HUES48 (cell line): Measurements from ENCODE around the gene ITPRIPL2.

Experiments
- H3K27ac ChIP-seq: one replicate; pipeline ENCODE4 v1.7.0; 2013; ENCODE audit warnings: low read depth, low read length, inconsistent platforms
- H3K27me3 ChIP-seq: 2 replicates; pipeline ENCODE4 v1.6.1; 2013; ENCODE audit warnings: mild to moderate bottlenecking, low read length; ENCODE audit not compliant: control insufficient read depth, insufficient read depth
- H3K36me3 ChIP-seq: 2 replicates; pipeline ENCODE4 v1.6.1; 2013; ENCODE audit warnings: low read length; ENCODE audit not compliant: control insufficient read depth, insufficient read depth
- H3K4me1 ChIP-seq: 2 replicates; pipeline ENCODE4 v1.6.1; 2013; ENCODE audit warnings: mild to moderate bottlenecking, low read length; ENCODE audit not compliant: control insufficient read depth, insufficient read depth
- H3K4me3 ChIP-seq: 2 replicates; pipeline ENCODE4 v1.5.1; 2013; ENCODE audit warnings: mild to moderate bottlenecking, low read depth, low read length
- H3K9ac ChIP-seq: 2 replicates; pipeline ENCODE4 v1.6.1; 2013; ENCODE audit warnings: mild to moderate bottlenecking, low read depth, low read length, moderate library complexity
- H3K9me3 ChIP-seq: 2 replicates; pipeline ENCODE4 v1.6.1; 2013; ENCODE audit warnings: low read length; ENCODE audit not compliant: control insufficient read depth, insufficient read depth

ITPRIPL2 gene

GRCh38 chr16:19094542-19095365, 19.0 kb upstream of the ITPRIPL2 start:
- Histone ChIP-seq H3K9me3 (no peaks in the 10 kb centered on the region), H3K9ac (no peak overlapping the region), H3K27me3 (no peaks in the 10 kb centered on the region), H3K36me3 (no peaks in the 10 kb centered on the region), H3K4me3 (no peak overlapping the region), H3K4me1 (no peaks in the 10 kb centered on the region), H3K27ac (no peak overlapping the region)

GRCh38 chr16:19095654-19096053, 18.1 kb upstream of the ITPRIPL2 start:
- Histone ChIP-seq H3K4me3 (no peak overlapping the region), H3K36me3 (no peaks in the 10 kb centered on the region), H3K9ac (no peak overlapping the region), H3K27me3 (no peaks in the 10 kb centered on the region), H3K9me3 (no peaks in the 10 kb centered on the region), H3K27ac (no peak overlapping the region), H3K4me1 (no peaks in the 10 kb centered on the region)

- H3K27ac ChIP-seq = no peak overlapping the region
- H3K36me3 ChIP-seq = no peaks in the 10 kb centered on the region
- no peak overlapping the region for H3K4me3 ChIP-seq
- no peaks in the 10 kb centered on the region for H3K4me1 ChIP-seq
- no peak overlapping the region for H3K9ac ChIP-seq
- no peaks in the 10 kb centered on the region for H3K9me3 ChIP-seq
- no peaks in the 10 kb centered on the region for H3K27me3 ChIP-seq
These were observed 15.6 kb upstream of the ITPRIPL2 start for GRCh38 chr16:19098173-19098572.

GRCh38 chr16:19102187-19102872, 11.4 kb upstream of the ITPRIPL2 start:
- Histone ChIP-seq H3K4me3 (no peak overlapping the region), H3K4me1 (peaks cover 5% of the 10 kb centered on the region; the same call in 1 of the 2 replicates), H3K27ac (no peak overlapping the region), H3K27me3 (no peaks in the 10 kb centered on the region), H3K9ac (no peak overlapping the region), H3K9me3 (no peaks in the 10 kb centered on the region), H3K36me3 (no peaks in the 10 kb centered on the region)

- no peaks in the 10 kb centered on the region for H3K9me3 ChIP-seq
- H3K4me3 ChIP-seq = no peak overlapping the region
- no peaks in the 10 kb centered on the region for H3K36me3 ChIP-seq
- H3K4me1 ChIP-seq = peaks cover 5% of the 10 kb centered on the region; the same call in 1 of the 2 replicates
- H3K27ac ChIP-seq = no peak overlapping the region
- no peaks in the 10 kb centered on the region for H3K27me3 ChIP-seq
- no peak overlapping the region for H3K9ac ChIP-seq
These were observed 9.2 kb upstream of the ITPRIPL2 start for GRCh38 chr16:19104607-19105006.

- Histone ChIP-seq H3K9ac (no peak overlapping the region), H3K9me3 (no peaks in the 10 kb centered on the region), H3K27me3 (no peaks in the 10 kb centered on the region), H3K36me3 (no peaks in the 10 kb centered on the region), H3K27ac (no peak overlapping the region), H3K4me3 (no peak overlapping the region), H3K4me1 (peaks cover 5% of the 10 kb centered on the region; the same call in 1 of the 2 replicates)
These were observed 8.6 kb upstream of the ITPRIPL2 start for GRCh38 chr16:19105131-19105530.

GRCh38 chr16:19105891-19106624, 7.7 kb upstream of the ITPRIPL2 start:
- Histone ChIP-seq H3K4me1 (peaks cover 5% of the 10 kb centered on the region; the same call in 1 of the 2 replicates), H3K27me3 (no peaks in the 10 kb centered on the region), H3K9me3 (no peaks in the 10 kb centered on the region), H3K4me3 (no peak overlapping the region), H3K27ac (no peak overlapping the region), H3K9ac (no peak overlapping the region), H3K36me3 (no peaks in the 10 kb centered on the region)

GRCh38 chr16:19106625-19107020, 7.1 kb upstream of the ITPRIPL2 start:
- no peaks in the 10 kb centered on the region for H3K27me3 ChIP-seq
- no peak overlapping the region for H3K9ac ChIP-seq
- no peak overlapping the region for H3K27ac ChIP-seq
- H3K4me3 ChIP-seq = no peak overlapping the region
- no peaks in the 10 kb centered on the region for H3K9me3 ChIP-seq
- peaks cover 5% of the 10 kb centered on the region; the same call in 1 of the 2 replicates for H3K4me1 ChIP-seq
- H3K36me3 ChIP-seq = no peaks in the 10 kb centered on the region

- Histone ChIP-seq H3K27ac (no peak overlapping the region), H3K4me3 (no peak overlapping the region), H3K9me3 (no peaks in the 10 kb centered on the region), H3K27me3 (peaks cover 4% of the 10 kb centered on the region), H3K9ac (no peak overlapping the region), H3K36me3 (no peaks in the 10 kb centered on the region), H3K4me1 (peaks cover 7% of the 10 kb centered on the region; the same call in 1 of the 2 replicates)
These were observed 5.1 kb upstream of the ITPRIPL2 start for GRCh38 chr16:19108409-19109287.

- no peak overlapping the region for H3K27ac ChIP-seq
- no peaks in the 10 kb centered on the region for H3K9me3 ChIP-seq
- H3K36me3 ChIP-seq = no peaks in the 10 kb centered on the region
- no peak overlapping the region for H3K4me3 ChIP-seq
- H3K4me1 ChIP-seq = peaks cover 7% of the 10 kb centered on the region; the same call in 1 of the 2 replicates
- no peak overlapping the region for H3K9ac ChIP-seq
- H3K27me3 ChIP-seq = peaks cover 9% of the 10 kb centered on the region
These were observed 4.5 kb upstream of the ITPRIPL2 start for GRCh38 chr16:19109288-19109664.
